Stimulated activated naive B cell treated with anti-CD40 and anti-IgM and Interleukin-4, amounts not matched to agents 10 μg/mL and 1 μg/mL and 100 μg/mL, for 72 hours (primary cell): Measurements from ENCODE around the gene HMG20A.
A peak's percentile ranks its signal among the peaks of the same experiment; 100 is the strongest.

Experiments used
- ATAC-seq, 2 donors: fragments of 150-1000 bp; cut with Tn5 transposase; replicated peaks; 2 replicates each; pipeline ENCODE4 v1.10.0; 2021; ENCODE audit warnings: moderate library complexity in 1 of 2
- DNase-seq: peaks from one replicate; pipeline ENCODE4 v3.0.0; 2021
- H3K27ac Mint-ChIP-seq: one replicate; pipeline ENCODE4 v1.8.0; 2022; ENCODE audit warnings: mild to moderate bottlenecking, mixed read lengths
- H3K27me3 Mint-ChIP-seq, 2 donors: one replicate each; pipeline ENCODE4 v1.8.0; 2022; ENCODE audit warnings: mixed read lengths in 2 of 2
- H3K36me3 Mint-ChIP-seq, 2 donors: one replicate each; pipeline ENCODE4 v1.8.0; 2022; ENCODE audit warnings: mixed read lengths in 2 of 2, mild to moderate bottlenecking in 1 of 2
- H3K4me1 Mint-ChIP-seq, 2 donors: one replicate each; pipeline ENCODE4 v1.8.0; 2022; ENCODE audit warnings: mixed read lengths in 2 of 2, mild to moderate bottlenecking in 1 of 2
- H3K4me3 Mint-ChIP-seq, 2 donors: one replicate each; pipeline ENCODE4 v1.8.0; 2022; ENCODE audit warnings: mild to moderate bottlenecking in 2 of 2, mixed read lengths in 2 of 2, moderate library complexity in 1 of 2
- H3K9me3 Mint-ChIP-seq, 2 donors: one replicate each; pipeline ENCODE4 v1.8.0; 2022; ENCODE audit warnings: mixed read lengths in 2 of 2, mild to moderate bottlenecking in 1 of 2

Gene HMG20A

GRCh38 chr15:77420610-77421369 is at the start of gene HMG20A:
HMG20A (plus strand) TSS chr15:77420888; CDS start chr15:77458408, 37,520 bp downstream.
- H3K4me1 Mint-ChIP-seq = peaks cover 28 to 41% of the 10 kb centered on the region in 2 donors

GRCh38 chr15:77371850-77372563 is 48.7 kb upstream of the HMG20A start:
- H3K4me3 Mint-ChIP-seq = no peak overlapping the region
- H3K4me1 Mint-ChIP-seq = peaks cover 16 to 49% of the 10 kb centered on the region in 2 donors
- H3K9me3 Mint-ChIP-seq = peaks cover 5 to 8% of the 10 kb centered on the region in 2 donors
- peaks cover 0 to 8% of the 10 kb centered on the region in 2 donors for H3K36me3 Mint-ChIP-seq
- no peak overlapping the region for H3K27ac Mint-ChIP-seq
- DNase-seq (no peak), ATAC-seq (peak; percentile 84 to 93)
- no peaks in the 10 kb centered on the region for H3K27me3 Mint-ChIP-seq

More at GRCh38 chr15:77420610-77421369, at the start of gene HMG20A:
- Mint-ChIP-seq H3K4me3 (peak within 1 kb of the TSS; percentile 99), H3K27ac (peak within 1 kb of the TSS; percentile 100), H3K27me3 (no peaks in the 10 kb centered on the region), H3K36me3 (peaks cover 12 to 15% of the 10 kb centered on the region in 2 donors), H3K9me3 (no peaks in the 10 kb centered on the region)
- peak; percentile 60 for DNase-seq
- ATAC-seq = peak; percentile 52 to 60

- Mint-ChIP-seq H3K27me3 (no peaks in the 10 kb centered on the region), H3K4me1 (peaks cover 16 to 48% of the 10 kb centered on the region in 2 donors)
These were observed 47.2 kb upstream of the HMG20A start for GRCh38 chr15:77373441-77373840.

GRCh38 chr15:77375133-77375532 is 45.6 kb upstream of the HMG20A start:
- no peaks in the 10 kb centered on the region for H3K27me3 Mint-ChIP-seq
- H3K27ac Mint-ChIP-seq = no peak overlapping the region
- H3K4me1 Mint-ChIP-seq = peaks cover 9 to 38% of the 10 kb centered on the region in 2 donors
- H3K36me3 Mint-ChIP-seq = peaks cover 0 to 5% of the 10 kb centered on the region in 2 donors
- no peak overlapping the region for H3K4me3 Mint-ChIP-seq
- no peak for ATAC-seq
- no peak for DNase-seq
- peaks cover 3 to 8% of the 10 kb centered on the region in 2 donors for H3K9me3 Mint-ChIP-seq

More at GRCh38 chr15:77373441-77373840, 47.2 kb upstream of the HMG20A start:
- no peak for ATAC-seq
- peaks cover 0 to 8% of the 10 kb centered on the region in 2 donors for H3K36me3 Mint-ChIP-seq
- peaks cover 5 to 8% of the 10 kb centered on the region in 2 donors for H3K9me3 Mint-ChIP-seq
- no peak overlapping the region for H3K4me3 Mint-ChIP-seq
- no peak for DNase-seq
- H3K27ac Mint-ChIP-seq = no peak overlapping the region

GRCh38 chr15:77376770-77377169 is 43.9 kb upstream of the HMG20A start:
- ATAC-seq (no peak), DNase-seq (no peak)
- H3K36me3 Mint-ChIP-seq = peaks cover 0 to 5% of the 10 kb centered on the region in 2 donors
- H3K27me3 Mint-ChIP-seq = no peaks in the 10 kb centered on the region
- no peak overlapping the region for H3K4me3 Mint-ChIP-seq
- H3K9me3 Mint-ChIP-seq = peaks cover 3 to 8% of the 10 kb centered on the region in 2 donors
- no peak overlapping the region for H3K27ac Mint-ChIP-seq
- peaks cover 12 to 35% of the 10 kb centered on the region in 2 donors for H3K4me1 Mint-ChIP-seq

GRCh38 chr15:77380033-77380432 is 40.7 kb upstream of the HMG20A start:
- Mint-ChIP-seq H3K27ac (no peak overlapping the region), H3K27me3 (no peaks in the 10 kb centered on the region), H3K4me1 (peaks cover 8 to 39% of the 10 kb centered on the region in 2 donors), H3K4me3 (no peak overlapping the region), H3K9me3 (peaks cover 0 to 2% of the 10 kb centered on the region in 2 donors), H3K36me3 (peaks cover 0 to 6% of the 10 kb centered on the region in 2 donors)
- no peak for DNase-seq
- ATAC-seq = no peak

- Mint-ChIP-seq H3K9me3 (peaks cover 0 to 2% of the 10 kb centered on the region in 2 donors), H3K36me3 (peaks cover 1 to 6% of the 10 kb centered on the region in 2 donors), H3K4me3 (no peak overlapping the region), H3K27ac (no peak overlapping the region), H3K4me1 (peaks cover 19 to 70% of the 10 kb centered on the region in 2 donors), H3K27me3 (no peaks in the 10 kb centered on the region)
- ATAC-seq (no peak), DNase-seq (no peak)
These were observed 36.6 kb upstream of the HMG20A start for GRCh38 chr15:77384086-77384485.

- DNase-seq = no peak
- H3K27ac Mint-ChIP-seq = no peak overlapping the region
- no peak for ATAC-seq
- H3K36me3 Mint-ChIP-seq = peaks cover 1 to 6% of the 10 kb centered on the region in 2 donors
- H3K27me3 Mint-ChIP-seq = no peaks in the 10 kb centered on the region
- no peak overlapping the region for H3K4me3 Mint-ChIP-seq
- H3K4me1 Mint-ChIP-seq = peaks cover 19 to 68% of the 10 kb centered on the region in 2 donors
- peaks cover 0 to 2% of the 10 kb centered on the region in 2 donors for H3K9me3 Mint-ChIP-seq
These were observed 35.9 kb upstream of the HMG20A start for GRCh38 chr15:77384589-77385359.

- Mint-ChIP-seq H3K27ac (no peak overlapping the region), H3K27me3 (no peaks in the 10 kb centered on the region), H3K4me3 (no peak overlapping the region), H3K36me3 (peaks cover 1 to 6% of the 10 kb centered on the region in 2 donors), H3K4me1 (peaks cover 17 to 63% of the 10 kb centered on the region in 2 donors), H3K9me3 (peaks cover 0 to 2% of the 10 kb centered on the region in 2 donors)
- no peak for DNase-seq
- ATAC-seq = no peak
These were observed 34.1 kb upstream of the HMG20A start for GRCh38 chr15:77386626-77387025.

GRCh38 chr15:77387365-77388105 is 33.2 kb upstream of the HMG20A start:
- ATAC-seq (peak; percentile 53 to 55), DNase-seq (no peak)
- no peaks in the 10 kb centered on the region for H3K9me3 Mint-ChIP-seq
- H3K27ac Mint-ChIP-seq = no peak overlapping the region
- no peaks in the 10 kb centered on the region for H3K27me3 Mint-ChIP-seq
- H3K36me3 Mint-ChIP-seq = peaks cover under 1 to 1% of the 10 kb centered on the region in 2 donors
- H3K4me1 Mint-ChIP-seq = peaks cover 14 to 59% of the 10 kb centered on the region in 2 donors
- no peak overlapping the region for H3K4me3 Mint-ChIP-seq

GRCh38 chr15:77391372-77391951 is 29.2 kb upstream of the HMG20A start:
- Mint-ChIP-seq H3K27me3 (no peaks in the 10 kb centered on the region), H3K27ac (no peak overlapping the region), H3K9me3 (peaks cover 8 to 12% of the 10 kb centered on the region in 2 donors), H3K4me1 (peaks cover 23 to 54% of the 10 kb centered on the region in 2 donors), H3K4me3 (no peak overlapping the region), H3K36me3 (peaks cover 11 to 19% of the 10 kb centered on the region in 2 donors)
- DNase-seq = no peak
- ATAC-seq = no peak

GRCh38 chr15:77392762-77393470 is 27.8 kb upstream of the HMG20A start:
- no peak overlapping the region for H3K4me3 Mint-ChIP-seq
- peaks cover 19 to 41% of the 10 kb centered on the region in 2 donors for H3K4me1 Mint-ChIP-seq
- H3K9me3 Mint-ChIP-seq = peaks cover 11 to 22% of the 10 kb centered on the region in 2 donors
- DNase-seq = no peak
- H3K27ac Mint-ChIP-seq = no peak overlapping the region
- peaks cover 14 to 27% of the 10 kb centered on the region in 2 donors for H3K36me3 Mint-ChIP-seq
- no peak for ATAC-seq
- H3K27me3 Mint-ChIP-seq = no peaks in the 10 kb centered on the region

GRCh38 chr15:77393471-77393840 is 27.2 kb upstream of the HMG20A start:
- no peak for DNase-seq
- no peak overlapping the region for H3K27ac Mint-ChIP-seq
- no peak for ATAC-seq

More at GRCh38 chr15:77393471-77393840, 27.2 kb upstream of the HMG20A start:
- Mint-ChIP-seq H3K36me3 (peaks cover 17 to 32% of the 10 kb centered on the region in 2 donors), H3K4me3 (no peak overlapping the region), H3K27me3 (no peaks in the 10 kb centered on the region), H3K4me1 (peaks cover 19 to 37% of the 10 kb centered on the region in 2 donors), H3K9me3 (peaks cover 16 to 26% of the 10 kb centered on the region in 2 donors)
